Fibroblast of gingiva (primary cell): ENCODE data around the gene YPEL2.
A peak's percentile ranks its signal among the peaks of the same experiment; 100 is the strongest.

Experiments used
- DNase-seq: peaks from one replicate; pipeline ENCODE4 v3.0.0-alpha.2; 2011; ENCODE audit warnings: low read depth

YPEL2 gene

DNA sequence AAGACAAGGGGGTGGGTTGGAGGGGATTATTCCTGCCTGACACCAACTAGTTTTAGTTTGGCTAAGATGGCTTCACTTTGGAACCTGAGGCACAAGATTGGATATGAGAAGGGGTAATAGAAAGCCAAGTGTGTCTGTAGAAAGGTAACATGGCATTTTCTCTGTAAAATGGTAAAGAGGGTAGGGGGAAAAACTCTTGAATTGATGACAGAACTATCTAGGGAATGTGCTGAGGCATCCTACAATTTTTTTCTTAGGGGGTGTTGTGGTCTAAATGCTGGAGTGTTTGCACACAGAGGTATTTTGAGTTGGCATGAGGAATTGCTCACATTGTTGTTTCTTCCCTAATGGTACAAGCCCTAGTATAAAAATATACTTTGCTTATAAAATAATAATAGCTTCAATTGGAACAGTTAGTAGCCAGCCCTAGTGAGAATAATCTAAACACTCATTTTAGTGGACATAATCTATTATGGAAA lies 25.8 kb downstream of the YPEL2 start:
- no peak for DNase-seq

DNA sequence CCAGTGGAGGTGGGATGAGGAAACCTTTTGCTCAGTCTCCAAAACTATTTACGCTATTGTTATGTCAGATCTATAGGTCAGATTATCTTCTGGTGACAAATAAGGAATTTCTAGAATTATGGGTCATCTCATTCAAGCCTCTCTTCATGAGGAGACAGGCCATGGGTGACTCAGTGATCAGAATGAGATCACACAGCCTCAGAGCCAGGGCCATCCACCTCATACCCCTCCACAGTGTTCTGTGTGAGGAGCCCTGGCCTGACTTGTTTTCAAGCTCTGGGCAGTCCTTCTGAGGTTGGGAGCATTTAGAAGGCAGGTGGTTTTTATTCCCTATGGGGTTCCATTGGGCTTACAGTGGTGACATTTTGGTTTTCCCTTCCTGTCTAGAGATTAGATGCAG lies 26.5 kb downstream of the YPEL2 start:
- DNase-seq, result no peak

DNA sequence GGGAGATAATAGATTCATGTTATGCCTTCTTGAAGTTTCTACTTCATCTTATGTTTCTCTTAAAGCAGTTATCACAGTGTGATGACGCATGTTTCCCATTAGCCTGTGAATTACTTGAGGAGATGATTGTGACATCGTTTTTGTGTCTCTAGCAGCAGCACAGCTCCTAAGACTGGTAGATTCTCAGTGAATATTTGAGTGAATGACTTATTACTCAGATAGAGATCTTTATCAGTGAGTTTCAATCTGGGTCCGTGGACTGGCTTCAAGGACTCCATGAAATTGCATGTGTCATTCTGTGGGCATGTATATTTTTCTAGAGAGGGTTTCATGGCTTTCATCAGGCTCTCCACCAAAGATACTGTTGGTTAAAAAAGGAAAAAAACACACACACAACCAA lies 29.9 kb downstream of the YPEL2 start:
- peak; percentile 85 for DNase-seq

DNA sequence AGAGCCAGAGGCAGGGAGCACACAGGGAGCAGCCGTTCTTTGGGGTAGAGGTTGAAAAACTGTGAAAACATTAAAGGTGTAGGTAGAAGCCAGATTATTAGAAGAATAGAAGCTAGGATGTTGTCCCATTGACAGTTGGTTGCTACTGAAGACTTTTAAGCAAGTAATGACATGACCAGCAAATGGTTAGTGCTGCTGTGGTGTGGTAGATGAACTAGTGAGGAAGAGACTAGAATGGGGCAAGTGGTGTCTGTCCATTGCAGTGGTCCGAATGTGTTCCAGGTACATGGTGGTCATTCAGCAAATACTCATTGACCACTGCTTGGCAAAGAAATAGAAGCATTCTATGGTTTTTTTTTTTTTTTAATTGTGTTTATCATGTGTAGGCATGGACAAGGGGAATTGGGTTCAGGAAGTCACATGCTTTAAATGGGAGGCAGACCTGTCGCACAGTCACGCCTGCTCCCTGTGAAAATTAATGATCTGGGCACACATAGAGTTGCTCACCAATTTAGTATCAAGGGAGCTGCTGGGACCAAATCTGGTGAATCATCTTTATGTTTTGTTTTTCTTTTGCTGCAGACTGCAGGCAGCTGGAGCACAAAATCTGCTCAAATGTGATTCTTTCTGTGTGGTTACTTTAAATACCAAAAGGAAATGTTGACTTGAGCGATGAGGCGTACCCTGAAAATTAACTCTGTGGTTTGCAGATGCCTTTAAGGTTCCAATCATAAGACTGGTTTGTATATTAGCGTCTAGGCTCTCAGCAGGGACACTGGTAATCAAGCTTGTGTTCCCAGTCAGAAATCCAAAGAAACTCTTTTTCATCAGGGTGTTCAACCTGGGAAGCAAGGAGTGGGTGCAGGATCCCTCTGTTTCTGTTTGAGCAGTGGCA lies 30.7 kb downstream of the YPEL2 start:
- DNase-seq, result peak; percentile 82

DNA sequence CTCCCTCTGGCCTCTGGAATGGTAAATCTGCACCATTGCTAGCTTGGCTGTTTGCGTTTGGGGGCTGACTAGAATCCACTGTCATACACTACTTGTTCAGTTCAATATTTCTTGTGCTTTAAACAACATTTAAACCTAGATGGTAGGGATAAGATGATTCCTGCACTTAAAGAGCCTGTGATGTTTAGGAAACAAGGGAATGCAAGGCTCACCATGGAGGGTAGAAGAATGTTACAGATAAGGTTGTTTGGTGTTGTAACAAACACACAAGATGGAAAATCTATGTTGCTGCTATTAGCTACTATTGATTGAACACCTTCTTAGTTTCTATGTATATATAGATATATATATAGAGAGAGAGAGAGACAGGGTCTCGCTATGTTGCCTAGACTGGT lies 31.4 kb downstream of the YPEL2 start:
- no peak for DNase-seq

DNA sequence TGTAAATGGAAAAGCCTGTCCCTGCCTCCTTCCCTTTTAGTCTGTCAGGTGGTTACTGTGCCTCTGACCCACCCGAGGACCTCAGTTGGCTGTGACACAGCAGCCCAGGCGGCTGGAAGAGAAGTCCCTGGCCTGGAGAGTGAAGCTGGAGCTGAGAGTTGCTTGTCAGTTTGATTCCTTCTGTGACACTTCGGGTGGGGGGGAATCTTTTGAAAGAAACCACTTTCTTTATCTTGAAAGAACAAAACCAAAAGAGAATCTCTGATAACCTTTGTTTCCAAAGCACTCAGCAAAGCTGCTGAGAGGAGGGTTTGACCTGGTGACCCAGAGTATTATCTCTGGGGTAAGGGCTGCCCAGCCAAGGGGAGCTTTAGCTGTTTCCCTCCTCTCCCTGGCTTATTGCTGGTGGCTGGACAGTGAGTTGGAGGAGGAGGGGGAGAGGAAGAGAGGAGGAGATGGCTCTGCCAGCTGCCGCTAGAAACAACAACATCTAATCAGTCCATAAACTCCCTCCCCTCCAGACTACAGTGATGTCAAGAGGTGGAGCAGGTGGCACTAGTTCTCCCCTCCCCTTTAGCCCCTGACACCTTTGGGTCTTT lies 34.0 kb downstream of the YPEL2 start:
- no peak for DNase-seq

DNA sequence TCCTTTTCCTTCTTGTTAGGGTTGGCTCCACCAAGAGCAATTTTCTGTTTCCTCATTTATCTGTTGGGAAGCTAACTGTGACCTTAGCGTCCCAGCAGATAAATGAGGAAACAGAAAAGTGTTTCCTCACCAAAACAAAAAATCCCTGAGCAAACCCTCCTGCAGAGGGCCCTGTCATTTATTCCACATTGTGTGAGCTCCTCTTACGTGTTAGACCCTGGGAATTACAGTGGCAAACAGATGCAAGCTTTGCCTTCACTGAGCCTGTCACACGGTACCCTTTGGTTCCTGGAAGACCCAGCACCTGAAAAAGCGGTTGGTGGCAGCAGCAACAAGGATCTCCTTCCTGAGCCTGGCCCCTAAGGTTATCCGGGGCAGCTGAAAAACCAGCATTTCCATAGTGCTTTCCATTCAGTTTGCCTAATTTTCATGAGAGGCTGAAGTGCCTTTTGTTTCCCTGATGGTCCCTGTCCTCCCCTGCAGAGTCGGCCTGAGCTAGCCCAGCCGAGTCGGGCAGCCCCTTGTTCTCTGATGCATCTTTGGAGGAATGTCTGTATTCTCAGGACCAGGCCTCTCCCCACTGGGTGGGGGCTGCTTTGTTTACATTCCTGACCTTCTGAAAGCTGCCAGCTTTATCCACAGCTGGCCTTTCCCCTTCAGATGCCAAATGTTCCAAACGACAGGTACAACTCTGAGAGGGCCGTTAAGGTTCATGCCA lies 34.7 kb downstream of the YPEL2 start:
- no peak for DNase-seq

DNA sequence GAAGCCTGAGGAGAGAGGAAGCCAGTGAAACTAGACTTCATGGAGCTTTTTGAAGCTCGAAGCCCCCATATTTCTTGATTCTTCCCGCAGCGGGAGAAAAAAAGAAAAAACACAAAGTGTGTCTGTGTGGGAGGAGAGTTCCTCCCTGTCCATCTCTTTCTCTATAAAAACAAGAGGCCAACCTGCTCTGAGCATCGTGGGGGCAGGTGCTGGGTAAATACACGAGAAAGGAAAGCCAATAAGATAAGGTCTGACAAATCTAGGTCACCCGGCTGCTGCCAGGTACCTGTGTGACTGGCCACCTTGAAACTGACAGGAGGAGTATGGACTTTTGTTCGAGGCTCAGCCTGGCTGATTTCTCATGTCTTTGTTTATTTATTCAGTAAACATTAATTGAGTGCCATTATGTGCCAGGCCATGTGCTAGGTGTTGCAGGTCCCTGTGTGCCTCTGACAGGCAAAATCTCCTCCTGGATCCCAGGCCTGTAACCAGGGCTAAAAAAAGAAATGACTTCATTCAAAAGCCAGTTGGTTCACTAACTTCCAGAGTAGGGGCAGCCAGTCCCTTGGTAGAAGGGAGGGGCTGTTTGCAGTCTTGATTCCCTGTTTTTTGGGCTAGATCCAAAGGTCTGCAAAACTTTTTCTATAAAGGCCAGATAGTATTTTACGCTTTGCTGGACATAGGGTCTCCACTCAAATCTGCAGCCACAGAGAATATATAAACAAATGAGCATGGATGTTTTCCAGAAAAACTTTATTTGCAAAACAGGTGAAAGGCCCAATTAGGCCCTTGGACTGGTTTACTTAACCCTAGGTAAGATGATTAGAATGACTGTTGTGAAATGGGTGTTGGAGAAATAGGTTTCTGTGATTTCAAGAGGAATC lies 35.6 kb downstream of the YPEL2 start:
- DNase-seq, result no peak

DNA sequence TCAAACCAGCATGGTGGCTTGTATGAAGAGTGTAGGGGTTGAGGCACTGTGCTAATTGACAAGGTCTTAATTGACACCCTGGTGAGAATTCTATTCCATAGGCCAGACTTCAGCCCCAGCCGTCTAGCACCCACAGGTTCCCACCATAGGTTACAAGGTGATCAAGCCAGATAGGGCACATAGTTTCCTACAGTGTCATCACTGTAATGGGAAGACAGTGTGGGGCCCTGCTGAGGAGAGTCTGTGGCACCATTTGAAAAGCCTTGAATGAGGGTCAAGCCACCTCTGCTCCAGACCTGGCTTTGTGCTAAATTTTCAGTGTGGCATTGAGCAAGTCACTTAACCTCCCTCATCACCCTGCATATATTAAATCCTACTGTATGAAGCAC lies 36.2 kb downstream of the YPEL2 start:
- no peak for DNase-seq

DNA sequence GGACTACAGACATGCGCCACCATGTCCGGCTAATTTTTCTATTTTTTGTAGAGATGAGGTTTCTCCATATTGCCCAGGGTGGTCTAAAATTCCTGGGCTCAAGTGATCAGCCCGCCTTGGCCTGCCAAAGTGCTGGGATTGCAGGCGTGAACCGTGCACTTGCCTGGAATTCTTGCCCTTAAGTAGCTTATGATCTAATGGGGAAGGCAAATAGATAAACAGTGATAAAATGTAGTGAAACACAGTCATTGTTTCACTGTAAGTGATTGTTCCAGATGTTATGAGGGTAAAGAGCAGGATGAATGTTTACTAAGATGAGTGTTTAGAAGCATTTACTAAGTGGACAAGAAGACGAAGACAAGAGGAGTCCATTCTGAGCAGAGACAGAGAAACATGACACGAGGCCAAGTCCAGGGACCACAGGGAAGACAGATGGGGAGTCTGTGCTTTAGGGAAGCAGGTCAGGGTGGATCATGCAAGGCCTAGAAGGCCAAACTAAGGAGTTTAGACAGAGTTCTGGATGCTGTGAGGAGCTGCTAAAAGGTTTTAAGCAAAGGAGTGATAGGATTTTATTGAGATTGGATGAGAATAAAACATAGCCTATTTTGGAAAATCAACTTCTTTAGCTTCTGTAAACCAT lies 36.9 kb downstream of the YPEL2 start:
- DNase-seq, result no peak

DNA sequence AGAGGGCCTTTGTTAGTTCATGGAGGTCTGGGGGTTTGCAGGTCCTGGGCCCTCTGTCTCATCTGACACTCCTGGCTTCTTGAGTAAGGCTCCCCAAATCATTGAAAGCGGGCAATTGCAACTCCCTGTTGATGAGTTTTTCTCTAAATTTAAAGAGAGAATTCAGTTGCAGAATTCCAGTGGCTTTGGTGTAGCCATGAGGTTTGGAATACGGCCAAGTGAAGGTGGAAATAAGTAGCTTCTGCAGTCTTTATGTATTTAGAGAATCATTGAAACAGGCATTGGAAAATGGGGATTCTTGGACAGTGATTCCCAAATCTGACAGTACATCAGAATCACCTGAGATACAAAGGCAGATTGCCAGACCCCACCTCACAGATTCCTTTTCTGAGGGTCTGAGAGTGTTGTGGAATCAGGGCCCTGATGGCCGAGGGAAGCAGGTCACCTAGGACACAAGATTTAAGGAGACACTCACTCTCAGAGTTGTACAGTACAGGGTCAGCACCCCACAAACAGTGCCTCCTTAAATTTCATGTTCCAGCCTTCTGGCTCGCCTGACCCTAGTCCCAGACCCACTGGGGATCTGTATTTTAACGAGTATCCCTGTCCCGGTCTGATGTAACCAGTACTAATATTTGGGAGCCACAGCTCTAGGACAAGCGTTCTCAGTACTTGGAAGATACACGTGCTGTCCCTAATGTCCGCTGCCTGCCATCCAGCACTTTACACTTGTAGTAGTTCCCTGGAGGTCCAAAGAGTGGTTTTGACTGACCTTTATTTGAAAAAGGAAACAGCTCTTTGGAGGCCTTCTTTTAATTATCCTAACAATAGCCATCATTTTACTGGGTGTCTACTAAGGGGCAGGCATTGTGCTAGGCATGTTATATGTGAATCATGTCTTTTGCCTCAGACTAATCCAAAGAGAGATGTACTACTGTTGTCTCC lies 37.8 kb downstream of the YPEL2 start:
- no peak for DNase-seq

DNA sequence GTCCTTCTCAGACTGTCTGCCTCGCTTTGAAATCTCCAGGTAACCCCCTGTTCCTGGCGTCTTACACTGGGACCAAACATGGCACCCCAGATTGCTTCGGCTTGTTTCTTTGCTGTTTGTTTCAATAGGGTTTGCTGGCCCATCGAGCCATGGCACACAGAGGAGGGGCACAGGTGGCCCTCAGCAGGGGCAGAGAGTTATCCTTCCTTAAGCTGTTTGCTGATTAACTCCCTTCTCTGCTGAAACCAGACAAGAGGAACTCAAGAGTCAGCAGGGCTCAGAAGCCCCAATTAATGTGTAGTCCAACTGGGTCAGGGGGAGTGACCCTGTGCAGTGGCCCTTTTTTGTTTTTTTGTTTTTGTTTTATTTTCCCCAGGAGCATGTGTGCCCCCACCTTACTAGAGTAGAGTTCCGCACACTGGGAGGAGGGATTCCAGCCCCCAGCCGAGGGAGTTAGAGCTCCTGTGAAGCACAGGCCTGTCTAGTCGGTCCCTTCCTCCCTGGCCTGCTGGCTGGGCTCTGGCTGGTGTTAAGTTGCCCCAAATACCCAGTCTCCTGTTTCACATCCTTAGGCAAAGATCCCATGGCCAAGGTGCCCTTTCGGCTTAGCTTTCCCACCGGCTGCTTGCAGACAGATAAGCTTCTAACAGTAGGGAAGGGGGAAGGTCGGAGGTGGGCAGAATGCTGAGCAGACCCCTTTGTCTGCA lies 39.3 kb downstream of the YPEL2 start:
- no peak for DNase-seq

DNA sequence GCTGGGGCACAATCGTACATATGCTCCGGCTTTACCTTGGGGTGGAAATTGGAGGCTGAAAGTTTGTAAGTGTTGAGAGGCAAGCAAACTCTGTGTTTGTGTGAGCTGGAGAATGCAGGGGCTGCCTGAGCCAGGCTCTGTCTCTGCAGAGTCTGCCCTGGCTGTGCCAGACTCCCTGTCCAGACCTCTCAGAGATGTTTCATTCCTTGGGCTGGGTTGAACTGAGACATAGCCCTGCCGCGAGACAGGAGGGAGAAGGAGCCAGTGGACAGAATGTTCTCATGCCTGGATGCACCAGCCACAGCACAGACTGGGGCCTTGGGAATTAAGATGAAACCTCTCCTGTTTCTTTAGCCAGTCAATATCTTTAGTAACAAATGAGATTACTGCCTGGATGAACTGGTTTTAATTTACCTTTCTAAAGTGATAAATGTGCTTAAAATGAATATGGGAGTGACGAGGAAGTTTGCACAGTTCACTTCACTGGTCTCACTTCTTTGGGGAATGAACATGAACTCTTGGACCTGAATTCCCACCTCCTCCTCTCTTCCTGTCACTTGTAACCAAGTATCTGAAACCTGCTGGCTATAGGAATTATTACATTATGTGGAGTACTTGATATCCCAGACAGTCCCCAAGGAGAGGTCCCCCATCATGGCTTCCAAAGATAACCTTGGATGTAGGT lies 40.1 kb downstream of the YPEL2 start:
- peak; percentile 47 for DNase-seq

DNA sequence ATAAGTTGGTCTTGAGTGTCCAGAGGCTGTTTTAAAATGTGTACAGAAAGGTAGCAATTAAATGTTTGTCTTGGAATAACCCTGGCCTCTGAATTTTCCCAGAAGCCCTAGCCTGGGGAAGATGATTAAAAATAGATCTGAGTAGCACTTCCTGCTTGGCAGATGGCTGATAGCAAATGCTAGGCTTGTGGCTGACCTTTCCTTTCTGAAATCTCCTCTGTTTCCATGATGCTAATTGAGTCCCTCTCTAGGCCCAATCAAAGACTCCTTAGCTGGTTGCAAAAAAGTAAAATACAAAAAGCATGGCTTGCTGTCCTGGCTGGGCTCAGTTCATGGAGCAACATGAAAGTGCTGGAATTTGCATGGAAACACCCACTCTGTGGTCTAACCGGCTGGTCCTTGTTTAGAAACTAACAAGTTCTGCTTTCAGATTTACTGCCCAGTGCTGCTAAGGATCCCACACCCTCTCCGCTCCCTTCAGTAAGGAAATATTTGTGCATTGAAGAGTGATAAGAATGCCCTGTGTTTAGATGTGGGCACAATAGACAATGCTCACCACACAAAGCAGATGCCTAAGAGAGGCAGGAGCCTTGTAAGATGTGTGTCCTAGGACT lies 40.8 kb downstream of the YPEL2 start:
- DNase-seq, result peak; percentile 88

DNA sequence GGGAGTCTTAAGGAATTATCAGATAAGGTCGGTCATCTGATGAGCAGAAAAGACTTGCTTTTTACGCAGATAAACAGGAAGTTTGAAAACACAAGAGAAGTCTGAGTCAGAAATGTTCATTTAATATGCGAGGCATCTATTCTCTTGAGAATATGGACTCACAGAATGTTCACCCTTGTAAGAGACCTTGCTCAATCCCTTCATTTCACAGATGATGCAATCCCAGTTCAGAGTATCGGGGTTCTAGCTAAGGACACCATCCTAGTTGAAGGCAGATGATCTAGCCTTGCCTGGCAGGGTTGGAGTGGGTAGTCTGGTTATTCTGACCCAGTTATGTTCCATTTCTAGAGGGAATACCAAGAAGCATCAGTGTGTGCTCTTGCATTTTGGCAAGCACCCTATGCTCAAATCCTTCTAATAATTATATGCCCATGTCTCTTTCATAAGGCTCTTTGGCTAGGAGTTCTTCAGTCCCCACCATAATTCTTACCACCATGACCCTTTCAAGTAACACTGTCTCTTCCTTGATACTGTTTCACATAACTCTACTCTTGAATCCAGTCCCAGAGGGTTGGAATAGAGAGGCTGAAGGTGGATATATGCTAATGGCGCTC lies 42.5 kb downstream of the YPEL2 start:
- peak; percentile 96 for DNase-seq

DNA sequence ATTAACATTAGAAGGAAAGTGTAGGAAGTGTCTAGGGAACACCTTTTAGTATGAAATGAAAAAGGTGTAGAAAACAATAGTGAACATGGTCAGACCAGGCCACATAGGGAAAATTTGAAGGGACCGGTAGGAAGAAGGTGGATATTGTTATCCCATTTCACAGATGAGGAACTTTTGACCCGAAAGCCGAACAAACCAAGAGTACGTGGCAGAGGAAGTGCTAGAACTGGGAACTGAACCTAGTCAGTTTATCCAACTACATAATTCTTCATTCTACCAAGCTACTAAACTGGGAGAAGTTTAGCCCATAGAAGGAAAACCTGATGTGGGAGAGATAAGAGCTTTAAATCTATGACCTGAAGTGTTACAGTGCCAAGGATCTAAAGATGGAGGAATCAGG lies 43.2 kb downstream of the YPEL2 start:
- DNase-seq, result no peak

DNA sequence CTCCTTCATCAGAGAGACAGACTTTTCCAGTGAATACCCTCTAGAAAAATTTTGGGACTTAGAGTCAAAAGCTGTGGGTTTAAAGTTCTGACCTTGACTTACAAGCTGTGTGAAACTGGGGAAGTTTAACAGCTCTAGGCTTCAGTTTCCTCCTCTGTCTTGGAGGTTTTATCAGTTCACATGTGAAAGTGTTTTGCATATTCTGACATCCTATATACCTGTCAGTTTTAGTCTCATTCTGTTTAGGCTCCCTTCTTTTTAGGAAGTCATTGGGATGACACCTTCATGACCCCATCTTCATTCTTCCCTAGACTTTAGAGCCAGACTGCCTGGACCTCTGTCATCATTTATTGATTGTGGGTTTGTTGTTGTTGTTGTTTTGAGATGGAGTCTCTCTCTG lies 44.4 kb downstream of the YPEL2 start:
- no peak for DNase-seq

DNA sequence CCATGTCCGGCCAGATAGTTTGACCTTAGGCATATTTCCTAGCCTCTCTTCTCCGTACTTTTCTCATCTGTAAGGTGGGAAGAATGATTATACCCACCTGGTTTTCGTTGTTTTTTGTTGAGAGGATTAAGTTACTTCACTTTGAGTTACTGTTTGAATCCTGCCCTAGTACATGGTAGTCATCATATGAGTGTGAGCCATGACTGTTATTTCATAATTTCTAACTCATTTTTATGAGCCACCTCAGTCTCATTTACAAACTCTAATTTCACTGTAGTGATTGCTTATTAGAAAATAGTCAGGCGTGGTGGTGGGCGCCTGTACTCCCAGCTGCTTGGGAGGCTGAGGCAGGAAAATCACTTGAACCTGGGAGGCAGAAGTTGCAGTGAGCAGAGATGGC lies 45.1 kb downstream of the YPEL2 start:
- no peak for DNase-seq
